SK-N-SH treated with all-trans-retinoic acid at 6 μM for 48 hours (cell line): ENCODE measurements around the gene PEAK3.

Source experiments
- ATAC-seq: fragments of 200-7000 bp; cut with Tn5 transposase; 3 replicates; pipeline ENCODE4 v1.9.1; 2020; ENCODE audit warnings: mild to moderate bottlenecking, moderate library complexity
- BACH2 ChIP-seq: fragments of 250-450 bp; sonication (Bioruptor Pico); IDR thresholded peaks from 2 replicates; pipeline ENCODE4 v1.9.0; 2021; ENCODE audit warnings: mild to moderate bottlenecking, borderline replicate concordance
- CREB5 ChIP-seq: fragments of 250-450 bp; sonication (Bioruptor Pico); IDR thresholded peaks from 2 replicates; pipeline ENCODE4 v1.5.1; 2020; ENCODE audit warnings: low read depth, mild to moderate bottlenecking, moderate library complexity
- CSDC2 ChIP-seq: fragments of 250-450 bp; sonication (Bioruptor Pico); IDR thresholded peaks from 2 replicates; pipeline ENCODE4 v1.5.0; 2020; ENCODE audit warnings: mild to moderate bottlenecking, moderate library complexity
- ESRRG ChIP-seq: fragments of 250-450 bp; sonication (Bioruptor Pico); IDR thresholded peaks from 2 replicates; pipeline ENCODE4 v1.6.1; 2021; ENCODE audit warnings: mild to moderate bottlenecking
- GLIS3 ChIP-seq: fragments of 250-450 bp; sonication (Bioruptor Pico); IDR thresholded peaks from 2 replicates; pipeline ENCODE4 v1.5.0; 2020; ENCODE audit warnings: mild to moderate bottlenecking, moderate library complexity
- ISL1 ChIP-seq: fragments of 250-450 bp; sonication (Bioruptor Pico); IDR thresholded peaks from 2 replicates; pipeline ENCODE4 v2.1.2; 2022; ENCODE audit warnings: mild to moderate bottlenecking, moderate library complexity
- OSR1 ChIP-seq: fragments of 250-450 bp; sonication (Bioruptor Pico); IDR thresholded peaks from 2 replicates; pipeline ENCODE4 v1.8.0; 2022; ENCODE audit warnings: moderate library complexity, mild to moderate bottlenecking, inconsistent platforms
- PATZ1 ChIP-seq: fragments of 250-450 bp; sonication (Bioruptor Pico); IDR thresholded peaks from 2 replicates; pipeline ENCODE4 v1.8.0; 2020; ENCODE audit warnings: mild to moderate bottlenecking, moderate library complexity, borderline replicate concordance
- POU6F1 ChIP-seq: fragments of 250-450 bp; sonication (Bioruptor Pico); IDR thresholded peaks from 2 replicates; pipeline ENCODE4 v1.8.0; 2021; ENCODE audit warnings: low read depth, mild to moderate bottlenecking, moderate library complexity, borderline replicate concordance
- PPARA ChIP-seq: fragments of 250-450 bp; sonication (Bioruptor Pico); IDR thresholded peaks from 2 replicates; pipeline ENCODE4 v1.5.0; 2020; ENCODE audit warnings: mild to moderate bottlenecking, borderline replicate concordance
- SNAI2 ChIP-seq: fragments of 250-450 bp; sonication (Bioruptor Pico); IDR thresholded peaks from 2 replicates; pipeline ENCODE4 v1.5.0; 2020; ENCODE audit warnings: mild to moderate bottlenecking, moderate library complexity
- TCF4 ChIP-seq: fragments of 250-450 bp; sonication (Bioruptor Pico); IDR thresholded peaks from 2 replicates; pipeline ENCODE4 v1.8.0; 2021; ENCODE audit warnings: mild to moderate bottlenecking, moderate library complexity, borderline replicate concordance
- TOX ChIP-seq: fragments of 250-450 bp; sonication (Bioruptor Pico); IDR thresholded peaks from 2 replicates; pipeline ENCODE4 v1.8.0; 2021; ENCODE audit warnings: mild to moderate bottlenecking, moderate library complexity, borderline replicate concordance
- TSHZ2 ChIP-seq: fragments of 250-450 bp; sonication (Bioruptor Pico); IDR thresholded peaks from 2 replicates; pipeline ENCODE4 v1.5.0; 2020; ENCODE audit warnings: mild to moderate bottlenecking, moderate library complexity
- ZC3H10 ChIP-seq: fragments of 250-450 bp; sonication (Bioruptor Pico); IDR thresholded peaks from 2 replicates; pipeline ENCODE4 v1.5.1; 2021; ENCODE audit warnings: mild to moderate bottlenecking, moderate library complexity
- ZFP3 ChIP-seq: fragments of 250-450 bp; sonication (Bioruptor Pico); IDR thresholded peaks from 2 replicates; pipeline ENCODE4 v1.5.0; 2020; ENCODE audit warnings: mild to moderate bottlenecking, moderate library complexity
- ZFP30 ChIP-seq: fragments of 450-650 bp; formaldehyde crosslinking; IDR thresholded peaks from 2 replicates; pipeline ENCODE4 v1.5.0; 2022; ENCODE audit warnings: mild to moderate bottlenecking, moderate library complexity
- ZNF565 ChIP-seq: fragments of 450-650 bp; formaldehyde crosslinking; conservative IDR thresholded peaks from 2 replicates; pipeline ENCODE4 v1.5.0; 2020; ENCODE audit warnings: low read depth, mild to moderate bottlenecking, moderate library complexity
- ZNF70 ChIP-seq: fragments of 450-650 bp; formaldehyde crosslinking; IDR thresholded peaks from 2 replicates; pipeline ENCODE4 v1.5.0; 2020; ENCODE audit warnings: mild to moderate bottlenecking, moderate library complexity
- ZNF8 ChIP-seq: fragments of 450-650 bp; formaldehyde crosslinking; IDR thresholded peaks from 2 replicates; pipeline ENCODE4 v1.5.0; 2020; ENCODE audit warnings: mild to moderate bottlenecking, moderate library complexity

PEAK3 gene

GRCh38 chr19:2235381-2236063 is 46.5 kb downstream of the PEAK3 start:
- ATAC-seq: peak; percentile 2
- TF ChIP-seq BACH2 (CRISPR knock-in tag): no peak
- TF ChIP-seq GLIS3 (CRISPR knock-in tag): no peak
- no peak for TF ChIP-seq TOX
- no peak for TF ChIP-seq OSR1 (CRISPR knock-in tag)
- no peak for TF ChIP-seq ZNF8 (CRISPR knock-in tag)
- TF ChIP-seq TCF4 (CRISPR knock-in tag): no peak
- TF ChIP-seq POU6F1: no peak
- TF ChIP-seq SNAI2 (CRISPR knock-in tag): no peak
- no peak for TF ChIP-seq ESRRG (CRISPR knock-in tag)
- no peak for TF ChIP-seq CREB5 (CRISPR knock-in tag)
- TF ChIP-seq PPARA (CRISPR knock-in tag): no peak
- TF ChIP-seq ZFP30 (CRISPR knock-in tag): no peak
- TF ChIP-seq CSDC2: no peak

GRCh38 chr19:2234996-2235380 is 47.0 kb downstream of the PEAK3 start:
- TF ChIP-seq ZNF70 (CRISPR knock-in tag): no peak
- no peak for TF ChIP-seq PPARA (CRISPR knock-in tag)
- no peak for TF ChIP-seq BACH2 (CRISPR knock-in tag)
- TF ChIP-seq ZNF565 (CRISPR knock-in tag): no peak
- no peak for TF ChIP-seq ESRRG (CRISPR knock-in tag)
- TF ChIP-seq GLIS3 (CRISPR knock-in tag): no peak
- no peak for TF ChIP-seq TSHZ2
- TF ChIP-seq PATZ1 (CRISPR knock-in tag): no peak
- no peak for TF ChIP-seq ZFP3 (CRISPR knock-in tag)
- no peak for TF ChIP-seq TOX
- TF ChIP-seq POU6F1: no peak
- no peak for TF ChIP-seq ZC3H10 (CRISPR knock-in tag)
- no peak for TF ChIP-seq OSR1 (CRISPR knock-in tag)
- TF ChIP-seq ISL1 (CRISPR knock-in tag): no peak
- TF ChIP-seq CREB5 (CRISPR knock-in tag): no peak
- ATAC-seq: no peak
